IMR-90 (cell line): ENCODE results near the gene CACNA2D1.
A peak's percentile ranks its signal among the peaks of the same experiment; 100 is the strongest.

Experiments used
- BHLHE40 ChIP-seq: fragments of 150-350 bp; IDR thresholded peaks from 2 replicates; pipeline ENCODE4 v1.6.1; 2016; ENCODE audit warnings: mild to moderate bottlenecking, low read depth, low read length
- CEBPB ChIP-seq: IDR thresholded peaks from 2 replicates; pipeline ENCODE4 v1.6.1; 2012; ENCODE audit warnings: low read depth, low read length, improper control_type of control experiment
- MAFK ChIP-seq: IDR thresholded peaks from 2 replicates; pipeline ENCODE4 v1.6.1; 2012; ENCODE audit warnings: low read depth, low read length, improper control_type of control experiment
- POLR2A ChIP-seq: IDR thresholded peaks from 2 replicates; pipeline ENCODE4 v1.6.1; 2012; ENCODE audit warnings: mild to moderate bottlenecking, low read depth, low read length
- RAD21 ChIP-seq: IDR thresholded peaks from 2 replicates; pipeline ENCODE4 v1.6.1; 2012; ENCODE audit warnings: low read length, improper control_type of control experiment
- USF2 ChIP-seq: fragments of 150-350 bp; IDR thresholded peaks from 2 replicates; pipeline ENCODE4 v1.6.1; 2017; ENCODE audit warnings: mild to moderate bottlenecking, antibody characterized with exemption, low read length, low read depth
- TF ChIP-seq, protein P1 (sequence below): conservative IDR thresholded peaks from 2 replicates; pipeline ENCODE4 v1.5.1; 2012; ENCODE audit warnings: mild to moderate bottlenecking, low read depth, low read length, improper control_type of control experiment

- TF ChIP-seq BHLHE40, result no peak
- TF ChIP-seq POLR2A, result no peak
- TF ChIP-seq MAFK, result no peak
- TF ChIP-seq, protein P1, sequence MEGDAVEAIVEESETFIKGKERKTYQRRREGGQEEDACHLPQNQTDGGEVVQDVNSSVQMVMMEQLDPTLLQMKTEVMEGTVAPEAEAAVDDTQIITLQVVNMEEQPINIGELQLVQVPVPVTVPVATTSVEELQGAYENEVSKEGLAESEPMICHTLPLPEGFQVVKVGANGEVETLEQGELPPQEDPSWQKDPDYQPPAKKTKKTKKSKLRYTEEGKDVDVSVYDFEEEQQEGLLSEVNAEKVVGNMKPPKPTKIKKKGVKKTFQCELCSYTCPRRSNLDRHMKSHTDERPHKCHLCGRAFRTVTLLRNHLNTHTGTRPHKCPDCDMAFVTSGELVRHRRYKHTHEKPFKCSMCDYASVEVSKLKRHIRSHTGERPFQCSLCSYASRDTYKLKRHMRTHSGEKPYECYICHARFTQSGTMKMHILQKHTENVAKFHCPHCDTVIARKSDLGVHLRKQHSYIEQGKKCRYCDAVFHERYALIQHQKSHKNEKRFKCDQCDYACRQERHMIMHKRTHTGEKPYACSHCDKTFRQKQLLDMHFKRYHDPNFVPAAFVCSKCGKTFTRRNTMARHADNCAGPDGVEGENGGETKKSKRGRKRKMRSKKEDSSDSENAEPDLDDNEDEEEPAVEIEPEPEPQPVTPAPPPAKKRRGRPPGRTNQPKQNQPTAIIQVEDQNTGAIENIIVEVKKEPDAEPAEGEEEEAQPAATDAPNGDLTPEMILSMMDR, result no peak
- TF ChIP-seq CEBPB, result peak; percentile 61
- TF ChIP-seq RAD21, result no peak
- no peak for TF ChIP-seq USF2
Measured at GRCh38 chr7:82194016-82194643, 249.4 kb downstream of the CACNA2D1 start.
